ENCODE measurements around the gene CSTPP1.
A peak's percentile ranks its signal among the peaks of the same experiment; 100 is the strongest.
"Not testable (repeated sequence)": the region's sequence is repeated elsewhere in the genome, so short reads cannot be mapped to it uniquely, and the experiment has no call there.

CSTPP1 gene

GRCh38 chr11:46920755-46921154, 15.8 kb upstream of the CSTPP1 start:
- no peaks in the 10 kb centered on the region for H3K79me2 ChIP-seq (ENCODE audit: control insufficient read depth, insufficient read depth, low read length, unreplicated experiment)
- H3K27me3 ChIP-seq (ENCODE audit: insufficient read depth, low read length): peaks cover 8% of the 10 kb centered on the region; the same call in 1 of the 2 replicates
- no peaks in the 10 kb centered on the region for H3K36me3 ChIP-seq (ENCODE audit: insufficient read depth, low read length)
- H3K4me3 ChIP-seq (ENCODE audit: low read depth, low read length): no peak overlapping the region
- H2AFZ ChIP-seq (ENCODE audit: low read length, unreplicated experiment): peak overlapping the region; percentile 95
- H3K4me1 ChIP-seq (ENCODE audit: control insufficient read depth, insufficient read depth, low read length, unreplicated experiment): peaks cover 24% of the 10 kb centered on the region
- H3K27ac ChIP-seq (ENCODE audit: low read depth, low read length): peak overlapping the region; percentile 92

GRCh38 chr11:46927928-46928327, 8.6 kb upstream of the CSTPP1 start:
- H3K4me1 ChIP-seq (ENCODE audit: control insufficient read depth, insufficient read depth, low read length, unreplicated experiment); H3K27ac ChIP-seq (ENCODE audit: low read depth, low read length); H3K36me3 ChIP-seq (ENCODE audit: insufficient read depth, low read length); H3K79me2 ChIP-seq (ENCODE audit: control insufficient read depth, insufficient read depth, low read length, unreplicated experiment); H3K4me3 ChIP-seq (ENCODE audit: low read depth, low read length); H2AFZ ChIP-seq (ENCODE audit: low read length, unreplicated experiment); H3K27me3 ChIP-seq (ENCODE audit: insufficient read depth, low read length): not testable (repeated sequence)

DNA sequence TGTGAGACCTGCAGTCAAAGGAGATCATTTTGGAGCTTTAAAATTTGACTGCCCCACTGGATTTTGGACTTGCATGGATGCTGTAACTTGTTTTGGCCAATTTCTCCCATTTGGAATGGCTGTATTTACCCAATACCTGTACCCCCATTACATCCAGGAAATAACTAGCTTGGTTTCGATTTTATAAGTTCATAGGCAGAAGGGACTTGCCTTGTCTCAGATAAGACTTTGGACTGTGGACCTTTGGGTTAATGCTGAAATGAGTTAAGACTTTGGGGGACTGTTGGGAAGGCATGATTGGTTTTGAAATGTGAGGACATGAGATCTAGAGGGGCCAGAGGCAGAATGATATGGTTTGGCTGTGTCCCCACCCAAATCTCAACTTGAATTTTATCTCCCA, 7.9 kb upstream of the CSTPP1 start:
- not testable (repeated sequence) for H3K27me3 ChIP-seq (ENCODE audit: insufficient read depth, low read length); H3K27ac ChIP-seq (ENCODE audit: low read depth, low read length); H2AFZ ChIP-seq (ENCODE audit: low read length, unreplicated experiment); H3K36me3 ChIP-seq (ENCODE audit: insufficient read depth, low read length); H3K4me1 ChIP-seq (ENCODE audit: control insufficient read depth, insufficient read depth, low read length, unreplicated experiment); H3K4me3 ChIP-seq (ENCODE audit: low read depth, low read length); H3K79me2 ChIP-seq (ENCODE audit: control insufficient read depth, insufficient read depth, low read length, unreplicated experiment)

GRCh38 chr11:46930089-46930488, 6.5 kb upstream of the CSTPP1 start:
- no peaks in the 10 kb centered on the region for H3K79me2 ChIP-seq (ENCODE audit: control insufficient read depth, insufficient read depth, low read length, unreplicated experiment)
- H3K4me1 ChIP-seq (ENCODE audit: control insufficient read depth, insufficient read depth, low read length, unreplicated experiment): peaks cover 7% of the 10 kb centered on the region
- peak overlapping the region; percentile 40; the same call in 1 of the 2 replicates for H3K27ac ChIP-seq (ENCODE audit: low read depth, low read length)
- no peaks in the 10 kb centered on the region for H3K27me3 ChIP-seq (ENCODE audit: insufficient read depth, low read length)
- H2AFZ ChIP-seq (ENCODE audit: low read length, unreplicated experiment): peak overlapping the region; percentile 19
- H3K4me3 ChIP-seq (ENCODE audit: low read depth, low read length): no peak overlapping the region
- no peaks in the 10 kb centered on the region for H3K36me3 ChIP-seq (ENCODE audit: insufficient read depth, low read length)

GRCh38 chr11:46942172-46942571, 5.6 kb downstream of the CSTPP1 start:
- no peak overlapping the region for H2AFZ ChIP-seq (ENCODE audit: low read length, unreplicated experiment)
- no peak overlapping the region for H3K27ac ChIP-seq (ENCODE audit: low read depth, low read length)
- no peak overlapping the region for H3K4me3 ChIP-seq (ENCODE audit: low read depth, low read length)
- peaks cover 5% of the 10 kb centered on the region for H3K79me2 ChIP-seq (ENCODE audit: control insufficient read depth, insufficient read depth, low read length, unreplicated experiment)
- no peaks in the 10 kb centered on the region for H3K27me3 ChIP-seq (ENCODE audit: insufficient read depth, low read length)
- no peaks in the 10 kb centered on the region for H3K36me3 ChIP-seq (ENCODE audit: insufficient read depth, low read length)
- peaks cover 3% of the 10 kb centered on the region for H3K4me1 ChIP-seq (ENCODE audit: control insufficient read depth, insufficient read depth, low read length, unreplicated experiment)

- H3K27me3 ChIP-seq (ENCODE audit: insufficient read depth, low read length): no peaks in the 10 kb centered on the region
- no peak overlapping the region for H3K4me3 ChIP-seq (ENCODE audit: low read depth, low read length)
- no peak overlapping the region for H2AFZ ChIP-seq (ENCODE audit: low read length, unreplicated experiment)
- peaks cover 7% of the 10 kb centered on the region for H3K79me2 ChIP-seq (ENCODE audit: control insufficient read depth, insufficient read depth, low read length, unreplicated experiment)
- H3K4me1 ChIP-seq (ENCODE audit: control insufficient read depth, insufficient read depth, low read length, unreplicated experiment): peaks cover 24% of the 10 kb centered on the region
- no peaks in the 10 kb centered on the region for H3K36me3 ChIP-seq (ENCODE audit: insufficient read depth, low read length)
- no peak overlapping the region for H3K27ac ChIP-seq (ENCODE audit: low read depth, low read length)
Measured at GRCh38 chr11:46944356-46945075, 8.0 kb downstream of the CSTPP1 start.

DNA sequence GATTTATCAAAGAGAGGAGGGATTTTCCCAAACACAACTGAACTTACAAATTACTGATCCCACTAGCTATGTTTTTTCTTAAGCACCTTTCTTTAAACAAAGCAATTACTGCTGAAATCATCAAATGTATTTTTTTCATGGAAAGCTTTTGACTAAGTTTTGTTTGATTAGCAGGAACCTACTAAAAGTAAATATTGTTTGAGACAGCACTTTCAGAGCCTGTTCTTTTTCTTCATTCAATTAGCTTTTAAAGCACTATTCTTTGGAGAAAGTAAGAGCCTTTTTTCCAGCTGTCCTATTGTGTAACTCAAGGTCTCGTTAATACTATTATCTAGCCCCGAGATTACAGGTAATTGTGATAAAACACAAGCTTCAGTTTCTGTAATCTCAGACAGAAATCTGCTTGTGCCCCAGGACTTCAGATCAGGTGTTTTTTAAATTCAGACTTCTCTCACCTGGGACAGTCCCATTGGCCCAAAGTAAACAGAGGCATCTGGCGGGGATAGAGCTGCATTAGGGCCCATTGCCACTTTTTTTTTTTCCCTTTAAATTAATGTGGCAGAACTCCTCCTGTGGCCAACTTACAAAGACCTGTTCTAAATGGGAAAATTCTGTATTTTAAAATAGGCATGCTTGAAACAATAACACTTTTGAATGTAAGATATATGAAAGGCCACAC, 11.0 kb downstream of the CSTPP1 start:
- Histone ChIP-seq H3K27ac (ENCODE audit: low read depth, low read length) (0 out of 2 replicates have a peak overlapping the region, but pooled peaks have one; percentile 16), H3K27me3 (ENCODE audit: insufficient read depth, low read length) (no peaks in the 10 kb centered on the region)

GRCh38 chr11:46948378-46949131, 12.0 kb downstream of the CSTPP1 start:
- Histone ChIP-seq H3K4me3 (ENCODE audit: low read depth, low read length) (no peak overlapping the region), H3K79me2 (ENCODE audit: control insufficient read depth, insufficient read depth, low read length, unreplicated experiment) (peaks cover 3% of the 10 kb centered on the region), H2AFZ (ENCODE audit: low read length, unreplicated experiment) (no peak overlapping the region), H3K27ac (ENCODE audit: low read depth, low read length) (peak overlapping the region; percentile 37; the same call in 1 of the 2 replicates), H3K36me3 (ENCODE audit: insufficient read depth, low read length) (no peaks in the 10 kb centered on the region), H3K4me1 (ENCODE audit: control insufficient read depth, insufficient read depth, low read length, unreplicated experiment) (peaks cover 37% of the 10 kb centered on the region), H3K27me3 (ENCODE audit: insufficient read depth, low read length) (no peaks in the 10 kb centered on the region)

More for the DNA sequence above, 11.0 kb downstream of the CSTPP1 start:
- H2AFZ ChIP-seq (ENCODE audit: low read length, unreplicated experiment): no peak overlapping the region
- peaks cover 32% of the 10 kb centered on the region for H3K4me1 ChIP-seq (ENCODE audit: control insufficient read depth, insufficient read depth, low read length, unreplicated experiment)
- peaks cover 5% of the 10 kb centered on the region for H3K79me2 ChIP-seq (ENCODE audit: control insufficient read depth, insufficient read depth, low read length, unreplicated experiment)
- no peak overlapping the region for H3K4me3 ChIP-seq (ENCODE audit: low read depth, low read length)
- no peaks in the 10 kb centered on the region for H3K36me3 ChIP-seq (ENCODE audit: insufficient read depth, low read length)

- H3K4me3 ChIP-seq (ENCODE audit: low read depth, low read length): no peak overlapping the region
- no peaks in the 10 kb centered on the region for H3K27me3 ChIP-seq (ENCODE audit: insufficient read depth, low read length)
- H3K27ac ChIP-seq (ENCODE audit: low read depth, low read length): no peak overlapping the region
- H2AFZ ChIP-seq (ENCODE audit: low read length, unreplicated experiment): no peak overlapping the region
- no peaks in the 10 kb centered on the region for H3K36me3 ChIP-seq (ENCODE audit: insufficient read depth, low read length)
- H3K4me1 ChIP-seq (ENCODE audit: control insufficient read depth, insufficient read depth, low read length, unreplicated experiment): peaks cover 37% of the 10 kb centered on the region
- H3K79me2 ChIP-seq (ENCODE audit: control insufficient read depth, insufficient read depth, low read length, unreplicated experiment): peaks cover 3% of the 10 kb centered on the region
Measured at GRCh38 chr11:46949297-46949696, 12.7 kb downstream of the CSTPP1 start.

- Histone ChIP-seq H3K4me1 (ENCODE audit: control insufficient read depth, insufficient read depth, low read length, unreplicated experiment) (peaks cover 37% of the 10 kb centered on the region), H2AFZ (ENCODE audit: low read length, unreplicated experiment) (no peak overlapping the region), H3K27me3 (ENCODE audit: insufficient read depth, low read length) (no peaks in the 10 kb centered on the region), H3K4me3 (ENCODE audit: low read depth, low read length) (no peak overlapping the region), H3K79me2 (ENCODE audit: control insufficient read depth, insufficient read depth, low read length, unreplicated experiment) (peaks cover 3% of the 10 kb centered on the region), H3K27ac (ENCODE audit: low read depth, low read length) (no peak overlapping the region), H3K36me3 (ENCODE audit: insufficient read depth, low read length) (no peaks in the 10 kb centered on the region)
Measured at GRCh38 chr11:46951864-46952263, 15.3 kb downstream of the CSTPP1 start.
